ENCODE results near the gene C11orf24. TPM values are rescaled to one million over a fixed set of nuclear protein-coding genes. Genes with fewer than 3 reads are reported as not detected.
A peak's percentile ranks its signal among the peaks of the same experiment; 100 is the strongest.

Gene C11orf24
- total RNA-seq, 4 donors from 2014 or later = 15.1 to 48.7 (median 26.0) TPM

DNA sequence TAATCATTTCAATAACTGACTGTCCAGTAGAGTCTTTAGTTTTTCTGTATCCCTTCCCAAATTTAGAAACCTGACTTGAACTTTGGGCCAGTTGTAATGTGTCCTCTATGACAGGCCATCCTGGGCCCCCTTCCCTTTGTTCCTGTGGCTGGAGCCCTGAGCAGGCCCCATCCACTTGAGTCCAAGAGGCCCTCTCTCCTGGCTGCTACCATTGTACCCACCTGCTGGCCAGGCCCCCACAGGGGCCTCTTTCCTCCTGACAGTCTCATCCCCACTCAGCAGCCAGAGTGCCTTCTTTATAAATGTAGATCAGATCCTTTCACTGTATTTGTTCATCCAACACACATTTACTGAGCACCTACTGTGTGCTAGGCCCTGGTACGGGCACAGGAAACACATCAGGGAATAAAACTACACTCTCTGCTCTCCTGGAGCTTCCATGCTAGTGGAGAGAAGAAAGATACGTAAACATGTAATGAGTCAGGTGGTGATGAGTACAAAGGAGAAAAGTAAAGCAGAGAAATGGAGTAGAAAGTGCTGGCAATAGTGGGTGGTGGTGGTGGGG, 37.9 kb upstream of the C11orf24 start:
- no peak for ATAC-seq

DNA sequence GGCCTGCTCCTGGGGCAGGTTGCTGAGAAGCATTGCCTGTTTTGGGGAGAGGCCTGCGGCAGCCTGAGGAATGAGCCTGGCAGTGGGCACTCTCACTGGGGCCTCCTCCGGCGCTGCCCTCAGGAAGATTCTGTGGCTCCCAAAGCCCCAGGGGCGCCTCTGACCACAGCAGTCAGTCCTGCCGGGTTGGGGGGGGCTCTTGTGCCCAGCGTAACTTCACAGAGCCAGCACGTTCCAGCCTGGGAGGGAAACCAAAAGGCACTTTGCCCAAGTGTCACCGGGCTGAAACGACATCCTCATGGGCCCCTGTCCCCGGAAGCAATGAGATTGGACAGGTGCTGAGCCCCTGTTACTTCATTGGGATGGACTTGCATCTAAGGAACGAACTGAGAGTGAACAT, 36.3 kb upstream of the C11orf24 start:
- no CpG with 5 or more reads among the region's 11 CpGs for WGBS, 2 donors (ENCODE audit: low coverage in 1 of 2)
- TF ChIP-seq, protein P1, sequence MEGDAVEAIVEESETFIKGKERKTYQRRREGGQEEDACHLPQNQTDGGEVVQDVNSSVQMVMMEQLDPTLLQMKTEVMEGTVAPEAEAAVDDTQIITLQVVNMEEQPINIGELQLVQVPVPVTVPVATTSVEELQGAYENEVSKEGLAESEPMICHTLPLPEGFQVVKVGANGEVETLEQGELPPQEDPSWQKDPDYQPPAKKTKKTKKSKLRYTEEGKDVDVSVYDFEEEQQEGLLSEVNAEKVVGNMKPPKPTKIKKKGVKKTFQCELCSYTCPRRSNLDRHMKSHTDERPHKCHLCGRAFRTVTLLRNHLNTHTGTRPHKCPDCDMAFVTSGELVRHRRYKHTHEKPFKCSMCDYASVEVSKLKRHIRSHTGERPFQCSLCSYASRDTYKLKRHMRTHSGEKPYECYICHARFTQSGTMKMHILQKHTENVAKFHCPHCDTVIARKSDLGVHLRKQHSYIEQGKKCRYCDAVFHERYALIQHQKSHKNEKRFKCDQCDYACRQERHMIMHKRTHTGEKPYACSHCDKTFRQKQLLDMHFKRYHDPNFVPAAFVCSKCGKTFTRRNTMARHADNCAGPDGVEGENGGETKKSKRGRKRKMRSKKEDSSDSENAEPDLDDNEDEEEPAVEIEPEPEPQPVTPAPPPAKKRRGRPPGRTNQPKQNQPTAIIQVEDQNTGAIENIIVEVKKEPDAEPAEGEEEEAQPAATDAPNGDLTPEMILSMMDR (IDR thresholded peaks at IDR 0.05) = no peak
- no peak for TF ChIP-seq EP300 (IDR thresholded peaks at IDR 0.05)
- TF ChIP-seq POLR2AphosphoS5 (IDR thresholded peaks at IDR 0.05) = no peak
- no peak for TF ChIP-seq POLR2A (IDR thresholded peaks at IDR 0.05)
- no peaks in the 10 kb centered on the region for H3K36me3 ChIP-seq
- ATAC-seq = no peak
- H3K4me3 ChIP-seq = no peak overlapping the region
- no peaks in the 10 kb centered on the region for H3K9me3 ChIP-seq
- peaks cover 0 to 6% (median 0%) of the 10 kb centered on the region in 3 donors for H3K4me1 ChIP-seq
- H3K27me3 ChIP-seq = no peaks in the 10 kb centered on the region
- peak overlapping the region in 2 of 4 donors; percentile 19 to 32 for H3K27ac ChIP-seq

More for the DNA sequence above, 37.9 kb upstream of the C11orf24 start:
- Histone ChIP-seq H3K27me3 (no peaks in the 10 kb centered on the region), H3K36me3 (no peaks in the 10 kb centered on the region), H3K4me3 (no peak overlapping the region), H3K4me1 (peaks cover 0 to 22% (median 3%) of the 10 kb centered on the region in 3 donors), H3K27ac (peak overlapping the region in 3 of 4 donors; percentile 19 to 29 (median 20)), H3K9me3 (no peaks in the 10 kb centered on the region)
- 93% methylated on average over 2 of the region's 2 CpGs; no CpG with 5 or more reads in 1 of the 2 donors for WGBS, 2 donors (ENCODE audit: low coverage in 1 of 2)
- no peak for TF ChIP-seq POLR2A (IDR thresholded peaks at IDR 0.05)
- TF ChIP-seq EP300 (IDR thresholded peaks at IDR 0.05) = no peak
- TF ChIP-seq POLR2AphosphoS5 (IDR thresholded peaks at IDR 0.05) = no peak
- TF ChIP-seq, protein P1 (IDR thresholded peaks at IDR 0.05) = no peak

DNA sequence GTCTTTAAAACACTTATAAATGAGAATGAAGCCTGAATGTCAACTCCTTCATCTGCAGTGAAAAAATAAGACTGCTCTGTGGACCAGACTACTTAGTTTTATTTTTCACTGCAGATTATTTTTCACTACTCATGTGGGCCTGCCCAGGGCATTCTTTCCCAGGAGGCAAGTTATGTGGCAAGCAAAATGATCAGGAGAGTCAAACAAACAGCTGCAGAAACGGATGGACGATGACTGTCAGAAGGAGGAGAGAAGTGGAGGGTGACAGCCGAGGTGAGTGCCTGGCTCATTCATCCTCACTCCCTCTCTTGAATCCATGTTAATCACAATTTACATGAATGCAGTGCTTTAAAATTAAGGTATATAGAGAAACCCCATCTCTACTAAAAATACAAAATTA, 34.9 kb upstream of the C11orf24 start:
- Histone ChIP-seq H3K4me1 (no peaks in the 10 kb centered on the region), H3K27me3 (no peaks in the 10 kb centered on the region), H3K4me3 (no peak overlapping the region), H3K9me3 (no peaks in the 10 kb centered on the region), H3K27ac (no peak overlapping the region), H3K36me3 (no peaks in the 10 kb centered on the region)
- WGBS, 2 donors (ENCODE audit: low coverage in 1 of 2) = 80% methylated on average over 3 of the region's 3 CpGs
- TF ChIP-seq, protein P1 (IDR thresholded peaks at IDR 0.05) = no peak
- TF ChIP-seq POLR2AphosphoS5 (IDR thresholded peaks at IDR 0.05) = no peak
- no peak for TF ChIP-seq EP300 (IDR thresholded peaks at IDR 0.05)
- TF ChIP-seq POLR2A (IDR thresholded peaks at IDR 0.05) = no peak
- no peak for ATAC-seq

DNA sequence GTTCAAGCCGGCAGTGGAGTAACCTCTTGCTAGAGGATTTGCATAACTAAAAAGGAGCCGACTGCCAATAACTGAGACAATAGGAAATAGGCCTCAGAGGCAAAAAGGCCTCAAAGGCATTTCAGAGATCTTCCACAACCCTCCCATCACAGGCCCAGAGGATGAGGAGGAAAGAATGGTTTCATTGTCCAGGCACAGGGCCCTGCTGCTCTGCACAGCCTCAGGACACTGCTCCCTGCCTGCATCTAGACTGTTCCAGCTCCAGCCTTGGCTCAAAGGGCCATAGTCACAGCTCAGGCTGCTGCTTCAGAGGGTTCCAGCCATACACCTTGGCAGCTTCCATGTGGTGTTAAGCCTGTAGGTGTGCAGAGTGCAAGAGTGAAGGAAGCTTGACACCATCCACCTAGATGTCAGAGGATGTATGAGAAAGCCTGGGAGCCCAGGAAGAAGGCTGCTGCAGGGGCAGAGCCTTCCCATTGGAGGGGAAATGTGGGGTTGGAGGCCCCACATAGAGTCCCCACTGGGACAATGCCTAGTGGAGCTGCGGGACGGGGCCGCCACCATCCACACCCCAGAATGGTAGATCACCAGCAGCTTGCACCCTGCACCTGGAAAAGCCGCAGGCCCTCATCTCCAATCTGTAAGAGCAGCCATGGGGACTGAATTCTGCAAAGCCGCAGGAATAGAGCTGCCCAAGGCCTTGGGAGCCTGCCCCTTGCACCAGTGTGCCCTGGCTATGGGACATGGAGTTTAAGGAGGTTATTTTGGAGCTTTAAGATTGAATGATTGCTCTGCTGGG, 32.4 kb upstream of the C11orf24 start:
- H3K4me1 ChIP-seq = no peaks in the 10 kb centered on the region
- ATAC-seq = no peak
- TF ChIP-seq, protein P1 (IDR thresholded peaks at IDR 0.05) = no peak
- TF ChIP-seq POLR2A (IDR thresholded peaks at IDR 0.05) (no peak), POLR2AphosphoS5 (IDR thresholded peaks at IDR 0.05) (no peak), EP300 (IDR thresholded peaks at IDR 0.05) (no peak)
- H3K4me3 ChIP-seq = no peak overlapping the region
- no peaks in the 10 kb centered on the region for H3K27me3 ChIP-seq
- 95% methylated on average over 6 of the region's 7 CpGs; no CpG with 5 or more reads in 1 of the 2 donors for WGBS, 2 donors (ENCODE audit: low coverage in 1 of 2)
- H3K36me3 ChIP-seq = no peaks in the 10 kb centered on the region
- no peaks in the 10 kb centered on the region for H3K9me3 ChIP-seq
- H3K27ac ChIP-seq = no peak overlapping the region
